HEK293T (cell line): ENCODE results near the gene MFSD2B.

Experiments
- BHLHE40 ChIP-seq: fragments of 450-650 bp; IDR thresholded peaks from 2 replicates; pipeline ENCODE4 v1.6.1; 2016; ENCODE audit warnings: mild to moderate bottlenecking, moderate library complexity, borderline replicate concordance
- FOXA1 ChIP-seq: fragments of 450-650 bp; IDR thresholded peaks from 2 replicates; pipeline ENCODE4 v1.6.1; 2016; ENCODE audit warnings: mild to moderate bottlenecking
- PKNOX1 ChIP-seq: fragments of 450-650 bp; IDR thresholded peaks from 2 replicates; pipeline ENCODE4 v1.6.1; 2016
- SP1 ChIP-seq: fragments of 450-650 bp; IDR thresholded peaks from 2 replicates; pipeline ENCODE4 v1.6.1; 2017
- SUZ12 ChIP-seq: fragments of 450-650 bp; IDR thresholded peaks from 2 replicates; pipeline ENCODE4 v1.6.1; 2016; ENCODE audit warnings: mild to moderate bottlenecking

- TF ChIP-seq SP1: no peak
- TF ChIP-seq FOXA1: no peak
- no peak for TF ChIP-seq PKNOX1
- TF ChIP-seq BHLHE40: no peak
- no peak for TF ChIP-seq SUZ12
Observed at GRCh38 chr2:24012521-24013188, 2.8 kb downstream of the MFSD2B start.
